ENCODE results near the gene NRARP. TPM values are rescaled to one million over a fixed set of nuclear protein-coding genes. Genes with fewer than 3 reads are reported as not detected.
A peak's percentile ranks its signal among the peaks of the same experiment; 100 is the strongest.
"Not testable (repeated sequence)": the region's sequence is repeated elsewhere in the genome, so short reads cannot be mapped to it uniquely, and the experiment has no call there.

Gene NRARP
- total RNA-seq, 1 donor from 2014 or later: 16.3 TPM

DNA sequence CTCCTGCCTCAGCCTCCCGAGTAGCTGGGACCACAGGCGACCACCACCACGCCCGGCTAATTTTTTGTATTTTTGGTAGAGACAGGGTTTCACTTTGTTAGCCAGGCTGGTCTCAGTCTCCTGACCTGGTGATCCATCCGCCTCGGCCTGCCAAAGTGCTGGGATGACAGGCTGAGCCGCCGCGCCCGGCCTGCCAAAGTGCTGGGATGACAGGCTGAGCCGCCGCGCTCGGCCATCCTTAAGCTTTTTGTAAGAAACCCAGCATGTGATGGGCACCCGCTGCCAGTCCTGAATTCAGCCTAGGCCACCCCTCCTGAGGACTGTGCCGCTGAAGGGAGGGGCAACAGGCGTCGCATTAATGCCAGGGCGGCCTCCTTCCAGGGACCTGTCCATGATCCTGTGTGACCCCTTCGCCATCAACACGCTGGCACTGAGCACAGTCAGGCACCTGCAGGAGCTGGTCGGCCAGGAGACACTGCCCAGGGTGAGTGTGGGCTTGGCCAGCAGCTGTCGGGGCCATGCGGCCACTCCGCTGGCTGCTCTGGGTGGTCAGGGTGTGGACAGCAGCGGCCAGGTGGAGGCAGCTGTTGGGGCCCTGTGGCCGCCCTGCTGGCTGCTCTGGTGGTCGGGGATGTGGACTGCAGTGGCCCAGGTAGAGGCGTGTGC lies 36.4 kb downstream of the NRARP start:
- DNase-seq (ENCODE audit: low spot score): peak; percentile 85

DNA sequence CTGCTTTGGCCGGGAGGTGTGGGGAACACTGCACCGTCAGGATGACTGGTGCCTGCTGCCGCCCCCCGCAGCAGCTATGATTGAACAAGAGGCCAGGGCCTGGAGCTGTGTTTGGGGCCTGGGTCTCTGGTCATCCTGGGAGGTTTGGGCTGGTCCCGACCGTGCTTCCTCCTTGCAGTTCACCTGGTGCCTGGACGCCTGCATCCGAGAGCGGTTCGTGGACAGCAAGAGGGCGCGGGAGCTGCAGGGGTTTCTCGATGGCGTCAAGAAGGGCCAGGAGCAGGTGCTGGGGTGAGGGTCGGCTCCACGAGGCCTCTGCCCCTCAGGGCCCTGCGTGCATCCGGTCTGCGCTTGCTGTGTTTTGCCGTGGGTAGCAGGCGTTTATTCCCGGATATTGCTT lies 38.0 kb downstream of the NRARP start:
- DNase-seq (ENCODE audit: low spot score): no peak

- no peak for DNase-seq (ENCODE audit: low spot score)
These were observed 38.6 kb downstream of the NRARP start for GRCh38 chr9:137263506-137263905.

GRCh38 chr9:137262909-137263285 lies 39.2 kb downstream of the NRARP start:
- no peak for DNase-seq (ENCODE audit: low spot score)

DNA sequence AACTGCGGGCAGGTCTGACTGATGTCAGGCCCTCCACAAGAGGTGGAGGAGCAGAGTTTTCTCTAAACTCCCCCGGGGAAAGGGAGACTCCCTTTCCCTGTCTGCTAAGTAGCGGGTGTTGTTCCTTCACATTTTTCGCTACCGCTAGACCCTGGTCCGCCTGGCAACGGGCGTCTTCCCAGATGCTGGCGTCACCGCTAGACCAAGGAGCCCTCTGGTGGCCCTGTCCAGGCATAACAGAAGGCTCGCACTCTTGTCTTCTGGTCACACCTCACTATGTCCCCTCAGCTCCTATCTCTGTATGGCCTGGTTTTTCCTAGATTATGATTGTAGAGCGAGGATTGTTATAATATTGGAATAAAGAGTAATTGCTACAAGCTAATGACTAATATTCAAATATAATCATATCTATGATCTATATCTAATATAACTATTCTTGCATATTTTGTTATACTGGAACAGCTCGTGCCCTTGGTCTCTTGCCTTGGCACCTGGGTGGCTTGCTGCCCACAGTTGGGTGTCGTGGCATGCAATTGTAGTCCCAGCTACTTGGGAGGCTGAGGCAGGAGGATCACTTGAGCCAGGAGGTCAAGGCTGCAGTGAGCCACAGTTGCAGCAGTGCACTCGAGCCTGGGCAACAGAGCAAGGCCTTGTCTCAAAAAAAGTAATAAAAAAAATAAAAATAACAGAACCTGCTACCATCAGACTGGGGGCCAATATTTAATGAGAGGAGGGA lies 39.7 kb downstream of the NRARP start:
- DNase-seq (ENCODE audit: low spot score): not testable (repeated sequence)

- no peak for DNase-seq (ENCODE audit: low spot score)
These were observed 45.2 kb downstream of the NRARP start for GRCh38 chr9:137256856-137257255.

- no peak for DNase-seq (ENCODE audit: low spot score)
These were observed 45.7 kb downstream of the NRARP start for GRCh38 chr9:137256362-137256761.

- no peak for DNase-seq (ENCODE audit: low spot score)
These were observed 46.5 kb downstream of the NRARP start for GRCh38 chr9:137255448-137256114.

- DNase-seq (ENCODE audit: low spot score): peak; percentile 98
These were observed 47.2 kb downstream of the NRARP start, which contains the start of gene NELFB for GRCh38 chr9:137254624-137255447. Gene NELFB, plus strand, starts transcription at chr9:137255327.

- no peak for DNase-seq (ENCODE audit: low spot score)
These were observed 48.1 kb downstream of the NRARP start for GRCh38 chr9:137253717-137254623.

- no peak for DNase-seq (ENCODE audit: low spot score)
These were observed 49.2 kb downstream of the NRARP start for GRCh38 chr9:137252555-137253506.

- DNase-seq (ENCODE audit: low spot score): no peak
These were observed 50.4 kb downstream of the NRARP start for GRCh38 chr9:137251490-137252268.

- DNase-seq (ENCODE audit: low spot score): no peak
These were observed 50.9 kb downstream of the NRARP start, which contains the start of gene STPG3 for GRCh38 chr9:137251194-137251461. Gene STPG3, plus strand, starts transcription at chr9:137251286. Its CDS starts 1 bp downstream, at chr9:137251287.

- DNase-seq (ENCODE audit: low spot score): no peak
These were observed 51.5 kb downstream of the NRARP start for GRCh38 chr9:137250329-137251193.
